Testis (tissue), 3 donors: Measurements from ENCODE around the gene P2RY12. TPM values are rescaled to one million over a fixed set of nuclear protein-coding genes. Genes with fewer than 3 reads are reported as not detected.

ENCODE experiments used
- DNase-seq: peaks from one replicate; pipeline ENCODE4 v3.0.0-alpha.2; 2019
- H3K27ac ChIP-seq, 2 donors: fragments of 200-600 bp; sonication (generic); one replicate each; pipeline ENCODE4 v1.5.1; 2019
- H3K27me3 ChIP-seq: fragments of 200-600 bp; sonication (generic); one replicate; pipeline ENCODE4 v1.5.1; 2019
- H3K36me3 ChIP-seq: fragments of 200-600 bp; sonication (generic); one replicate; pipeline ENCODE4 v1.5.1; 2017; ENCODE audit warnings: low read depth; ENCODE audit errors: missing control alignments
- H3K4me1 ChIP-seq: fragments of 200-600 bp; sonication (generic); one replicate; pipeline ENCODE4 v1.5.1; 2019
- H3K4me3 ChIP-seq, 2 donors: fragments of 200-600 bp; sonication (generic); one replicate each; pipeline ENCODE4 v1.5.1; 2017 to 2019
- H3K9me3 ChIP-seq: fragments of 200-600 bp; sonication (generic); one replicate; pipeline ENCODE4 v1.5.1; 2017
- POLR2A ChIP-seq: fragments of 450-650 bp; IDR thresholded peaks from one replicate; pipeline ENCODE4 v1.6.1; 2017; ENCODE audit warnings: antibody characterized with exemption, mild to moderate bottlenecking, moderate library complexity
- WGBS, 2 donors: methylation state at CpG; one replicate each; pipeline ENCODE4 v1.1.5; 2018; 5-methylcytosine and 5-hydroxymethylcytosine counted together
- intact Hi-C: fragments of 100-400 bp; cut with DNase I; formaldehyde crosslinking; loops from one replicate; pipeline ENCODE4 v1.15.1; 2023; ENCODE audit warnings: low total_unique reads
- polyA plus RNA-seq: library from polyadenylated mRNA; stranded (reverse); fragments of 350-450 nt; fragmentation: Illumina TruSeq; extraction: RNeasy Lipid Tissue Mini Kit (QIAGEN cat#74804); gene quantifications from one replicate; pipeline ENCODE4 v1.2.3, GENCODE V29; 2014; ENCODE audit warnings: low read depth, low replicate concordance; ENCODE audit not compliant: insufficient read depth
- total RNA-seq, 2 donors: library from RNA; depleted of rRNA; stranded (reverse); fragments of >200 nt; gene quantifications; one replicate each; pipeline ENCODE4 v1.2.3, GENCODE V29; 2016
- TF ChIP-seq, protein P1 (sequence below), 3 experiments: fragments of 450-650 bp in 2 of 3; fragments of 200-600 bp in 1 of 3; sonication (generic) in 1 of 3; IDR thresholded peaks; one replicate each; pipeline ENCODE4 v1.5.1; 2016 to 2019; ENCODE audit warnings: antibody characterized with exemption in 3 of 3, mild to moderate bottlenecking in 2 of 3, moderate library complexity in 1 of 3

P2RY12 gene
- total and polyA plus RNA-seq, 3 donors from 2014 or later = 0.47 TPM; not detected in 2

DNA sequence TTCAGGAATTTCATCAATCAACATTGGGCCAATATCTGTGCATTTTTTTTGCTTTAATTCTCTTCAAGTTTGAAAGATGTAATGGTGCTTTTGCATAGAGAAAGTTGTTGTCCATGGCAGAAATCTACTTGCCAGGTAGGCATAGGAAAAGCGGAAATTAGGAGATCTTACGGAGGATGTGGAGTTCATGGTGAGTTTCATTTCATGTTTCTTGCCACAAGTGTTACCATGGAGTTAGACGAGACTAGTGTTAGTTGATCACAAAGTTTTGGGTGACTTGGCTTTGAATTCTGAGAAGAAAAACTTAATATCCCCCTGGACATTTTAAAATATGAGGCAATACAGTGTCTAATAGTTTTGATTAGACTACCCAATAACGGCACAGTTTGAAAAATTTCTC lies 54.2 kb downstream of the P2RY12 start:
- 68 to 76% methylated on average over 4 of the region's 4 CpGs for WGBS, 2 donors

DNA sequence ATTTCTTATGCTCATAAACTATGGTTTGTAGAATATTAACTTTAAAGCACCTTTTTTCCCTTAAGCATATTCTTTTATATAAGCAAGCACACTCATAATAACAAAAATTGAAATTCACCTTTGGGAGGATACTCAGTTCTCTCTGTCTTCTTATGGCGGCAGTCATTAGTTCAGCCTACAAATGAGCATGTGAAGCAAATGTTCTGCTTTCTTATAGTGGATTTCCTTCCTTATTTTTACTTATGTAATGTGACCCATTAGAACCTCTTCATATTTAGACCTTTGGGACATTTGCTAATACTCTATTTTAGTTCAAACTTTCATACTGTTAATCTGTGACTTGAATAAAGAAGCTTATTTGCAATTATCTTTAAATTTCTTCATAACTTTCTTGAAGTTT lies 55.2 kb downstream of the P2RY12 start, which contains the start of gene P2RY13:
Gene P2RY13, minus strand, starts transcription at position 187 of the 400 bp plus-strand sequence. Its CDS starts 21 bp downstream, at position 166.
- Histone ChIP-seq H3K4me1 (no peaks in the 10 kb centered on the region), H3K4me3 (no peak within 1 kb of the TSS), H3K27ac (no peak within 1 kb of the TSS), H3K36me3 (no peaks in the 10 kb centered on the region), H3K27me3 (no peaks in the 10 kb centered on the region), H3K9me3 (no peaks in the 10 kb centered on the region)
- no peak for DNase-seq
- intact Hi-C loops = no loop called here
- no peak for TF ChIP-seq POLR2A
- TF ChIP-seq, protein P1, sequence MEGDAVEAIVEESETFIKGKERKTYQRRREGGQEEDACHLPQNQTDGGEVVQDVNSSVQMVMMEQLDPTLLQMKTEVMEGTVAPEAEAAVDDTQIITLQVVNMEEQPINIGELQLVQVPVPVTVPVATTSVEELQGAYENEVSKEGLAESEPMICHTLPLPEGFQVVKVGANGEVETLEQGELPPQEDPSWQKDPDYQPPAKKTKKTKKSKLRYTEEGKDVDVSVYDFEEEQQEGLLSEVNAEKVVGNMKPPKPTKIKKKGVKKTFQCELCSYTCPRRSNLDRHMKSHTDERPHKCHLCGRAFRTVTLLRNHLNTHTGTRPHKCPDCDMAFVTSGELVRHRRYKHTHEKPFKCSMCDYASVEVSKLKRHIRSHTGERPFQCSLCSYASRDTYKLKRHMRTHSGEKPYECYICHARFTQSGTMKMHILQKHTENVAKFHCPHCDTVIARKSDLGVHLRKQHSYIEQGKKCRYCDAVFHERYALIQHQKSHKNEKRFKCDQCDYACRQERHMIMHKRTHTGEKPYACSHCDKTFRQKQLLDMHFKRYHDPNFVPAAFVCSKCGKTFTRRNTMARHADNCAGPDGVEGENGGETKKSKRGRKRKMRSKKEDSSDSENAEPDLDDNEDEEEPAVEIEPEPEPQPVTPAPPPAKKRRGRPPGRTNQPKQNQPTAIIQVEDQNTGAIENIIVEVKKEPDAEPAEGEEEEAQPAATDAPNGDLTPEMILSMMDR (IDR thresholded peaks at IDR 0.05) = no peak
- WGBS, 2 donors = 91 to 100% methylated on average over 1 of the region's 1 CpG

More for the DNA sequence above, 54.2 kb downstream of the P2RY12 start:
- no peak for DNase-seq
- Histone ChIP-seq H3K36me3 (no peaks in the 10 kb centered on the region), H3K4me1 (no peaks in the 10 kb centered on the region), H3K9me3 (no peaks in the 10 kb centered on the region), H3K27me3 (no peaks in the 10 kb centered on the region), H3K4me3 (no peak overlapping the region), H3K27ac (no peak overlapping the region)
- intact Hi-C loops = no loop called here
- no peak for TF ChIP-seq POLR2A
- TF ChIP-seq, protein P1 (IDR thresholded peaks at IDR 0.05) = no peak

DNA sequence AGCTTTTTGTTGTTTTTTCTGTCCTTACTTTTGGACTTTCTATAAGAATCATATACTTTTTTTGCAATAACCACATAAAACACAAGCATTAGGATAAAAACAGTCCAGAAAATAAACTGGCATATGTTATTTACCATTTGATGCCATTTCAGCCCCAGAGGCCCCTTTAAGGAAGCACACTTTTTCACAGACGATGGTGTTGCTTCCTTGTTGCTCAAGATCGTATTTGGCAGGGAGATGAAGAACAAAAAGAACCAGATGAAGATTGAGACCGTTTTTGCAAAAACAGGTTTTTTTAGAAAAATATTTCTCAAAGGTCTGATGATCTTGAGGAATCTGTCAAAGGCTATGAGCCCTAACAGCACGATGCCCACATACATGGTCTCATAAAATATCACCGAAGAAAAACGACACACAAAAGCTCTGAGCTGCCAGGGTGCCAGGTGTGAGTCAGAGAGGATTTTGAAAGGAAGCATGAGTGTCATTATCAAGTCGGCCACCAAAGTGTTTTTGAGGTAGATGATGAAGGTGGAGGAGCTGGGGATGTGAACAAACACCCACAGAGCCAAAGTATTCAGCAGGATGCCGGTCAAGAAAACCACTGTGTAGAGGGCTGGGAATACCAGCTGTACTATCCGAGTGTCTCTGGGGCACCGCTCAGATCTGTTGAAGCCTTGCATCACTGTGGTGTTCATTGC lies 56.1 kb downstream of the P2RY12 start:
- TF ChIP-seq, protein P1 (IDR thresholded peaks at IDR 0.05) = no peak
- no peak for TF ChIP-seq POLR2A
- 50 to 60% methylated on average over 10 of the region's 10 CpGs for WGBS, 2 donors
- Histone ChIP-seq H3K4me3 (no peak overlapping the region), H3K9me3 (no peaks in the 10 kb centered on the region), H3K27me3 (no peaks in the 10 kb centered on the region), H3K36me3 (no peaks in the 10 kb centered on the region), H3K27ac (no peak overlapping the region), H3K4me1 (no peaks in the 10 kb centered on the region)
- intact Hi-C loops = no loop called here
- no peak for DNase-seq

- WGBS, 2 donors = 26 to 31% methylated on average over 3 of the region's 3 CpGs
Observed at GRCh38 chr3:151327571-151328198, 56.9 kb downstream of the P2RY12 start.

More at GRCh38 chr3:151327571-151328198, 56.9 kb downstream of the P2RY12 start:
- Histone ChIP-seq H3K4me1 (no peaks in the 10 kb centered on the region), H3K9me3 (no peaks in the 10 kb centered on the region), H3K4me3 (no peak overlapping the region), H3K27me3 (no peaks in the 10 kb centered on the region), H3K36me3 (no peaks in the 10 kb centered on the region), H3K27ac (no peak overlapping the region)
- intact Hi-C loops = no loop called here
- no peak for TF ChIP-seq POLR2A
- TF ChIP-seq, protein P1 (IDR thresholded peaks at IDR 0.05) = peak in 1 of 3 experiments; percentile 72
- no peak for DNase-seq
